ENCODE data around the gene BLNK.
A peak's percentile ranks its signal among the peaks of the same experiment; 100 is the strongest.

The BLNK gene

DNA sequence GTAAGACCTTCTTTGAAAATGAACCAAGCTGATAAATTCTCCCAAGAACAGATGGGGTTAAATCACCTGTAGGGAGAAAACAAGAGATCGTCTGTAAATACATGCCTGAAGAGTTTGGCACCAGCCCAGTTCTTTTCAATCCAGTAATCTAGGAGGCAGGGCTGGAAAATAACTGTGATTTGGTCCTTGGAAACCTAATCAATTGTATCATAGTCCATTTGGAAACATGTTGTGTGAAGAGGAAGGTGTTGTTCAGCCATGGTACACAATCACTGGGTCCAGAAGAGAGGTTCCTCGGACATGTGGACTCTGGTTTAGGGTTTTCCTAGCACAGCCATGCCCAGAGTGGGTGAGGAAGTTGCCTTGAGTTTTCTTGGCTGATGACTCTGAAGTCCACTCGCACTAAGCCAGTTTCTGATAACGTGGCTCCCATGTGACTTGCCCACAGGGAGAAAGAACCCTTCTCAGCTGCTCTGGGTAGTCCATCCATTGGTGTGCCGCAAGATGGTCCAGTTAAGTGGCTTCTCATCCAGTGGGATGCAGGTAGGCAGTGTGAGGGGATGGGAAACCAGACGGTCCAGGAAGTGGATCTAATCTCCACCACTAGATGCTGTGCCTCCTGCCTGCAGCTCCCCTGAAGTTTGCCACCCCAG is 5.1 kb downstream of the BLNK start:
- H3K18ac ChIP-seq (ENCODE audit: low read length), result no peak overlapping the region
- no CpG with 5 or more reads among the region's 6 CpGs for WGBS, 2 donors (ENCODE audit: extremely low coverage in 2 of 2, insufficient read length in 2 of 2, insufficient replicate concordance in 1 of 2)

DNA sequence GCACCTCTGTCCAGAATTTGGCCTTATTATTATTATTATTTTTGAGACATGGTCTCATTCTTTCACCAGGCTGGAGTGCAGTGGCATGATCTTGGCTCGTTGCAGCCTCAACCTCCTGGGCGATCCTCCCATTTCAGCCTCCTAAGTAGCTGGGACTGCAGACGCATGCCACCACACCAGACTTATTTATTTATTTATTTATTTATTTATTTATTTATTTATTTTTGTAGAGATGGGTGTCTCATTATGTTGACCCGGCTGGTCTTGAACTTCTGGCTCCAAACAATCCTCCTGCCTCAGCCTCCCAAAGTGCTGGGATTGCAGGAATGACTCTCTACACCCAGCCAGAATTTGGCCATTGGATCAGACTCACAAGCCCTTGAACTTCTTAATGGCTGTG is 6.4 kb downstream of the BLNK start:
- Histone ChIP-seq H3K14ac (ENCODE audit: low read length) (no peak overlapping the region), H2BK5ac (ENCODE audit: low read length) (no peak overlapping the region), H4K91ac (ENCODE audit: low read depth, low read length, poor library complexity) (no peak overlapping the region), H3K36me3 (replicated peaks in 1 of 2; ENCODE audit: control insufficient read depth in 2 of 2, insufficient read depth in 2 of 2, low read length in 2 of 2) (no peaks in the 10 kb centered on the region), H2BK12ac (ENCODE audit: low read length) (no peak overlapping the region), H3K79me1 (ENCODE audit: low read depth, low read length) (no peaks in the 10 kb centered on the region), H2AK5ac (ENCODE audit: low read depth, low read length) (no peak overlapping the region), H3K27me3 (ENCODE audit: control insufficient read depth in 3 of 3, insufficient read depth in 3 of 3, low read depth in 1 of 3, low read length in 3 of 3) (no peaks in the 10 kb centered on the region), H3K9me3 (replicated peaks in 1 of 2; ENCODE audit: control insufficient read depth in 2 of 2, insufficient read depth in 1 of 2, low read depth in 1 of 2, low read length in 2 of 2) (no peaks in the 10 kb centered on the region), H3K4me3 (ENCODE audit: low read length in 2 of 2) (no peak overlapping the region), H2BK120ac (ENCODE audit: low read depth, low read length) (no peak overlapping the region), H2AFZ (ENCODE audit: low read length) (no peak overlapping the region), H3K27ac (replicated peaks; ENCODE audit: low read length) (no peak overlapping the region), H2BK15ac (ENCODE audit: low read length) (no peak overlapping the region), H3K18ac (ENCODE audit: low read length) (no peak overlapping the region), H3K23ac (ENCODE audit: low read depth, low read length, poor library complexity) (no peak overlapping the region), H3K4me2 (ENCODE audit: insufficient read depth, low read length, poor library complexity, severe bottlenecking) (no peak overlapping the region), H3K9ac (ENCODE audit: low read depth, low read length, poor library complexity) (no peak overlapping the region), H4K8ac (ENCODE audit: low read depth, low read length) (no peak overlapping the region), H3K4me1 (ENCODE audit: control insufficient read depth in 2 of 2, insufficient read depth in 1 of 2, low read depth in 1 of 2, low read length in 2 of 2) (peaks cover 0 to 6% of the 10 kb centered on the region in 2 donors), H3K4ac (ENCODE audit: low read length) (no peak overlapping the region)
- DNase-seq (ENCODE audit: low spot score), result no peak
- WGBS, 2 donors (ENCODE audit: extremely low coverage in 2 of 2, insufficient read length in 2 of 2, insufficient replicate concordance in 1 of 2), result no CpG with 5 or more reads among the region's 4 CpGs

More for the DNA sequence above, 5.1 kb downstream of the BLNK start:
- no peak overlapping the region for H3K9ac ChIP-seq (ENCODE audit: low read depth, low read length, poor library complexity)
- no peak overlapping the region for H2BK15ac ChIP-seq (ENCODE audit: low read length)
- no peak overlapping the region for H3K27ac ChIP-seq (replicated peaks; ENCODE audit: low read length)
- H3K23ac ChIP-seq (ENCODE audit: low read depth, low read length, poor library complexity), result no peak overlapping the region
- H3K36me3 ChIP-seq (replicated peaks in 1 of 2; ENCODE audit: control insufficient read depth in 2 of 2, insufficient read depth in 2 of 2, low read length in 2 of 2), result no peaks in the 10 kb centered on the region
- H2BK5ac ChIP-seq (ENCODE audit: low read length), result no peak overlapping the region
- DNase-seq (ENCODE audit: low spot score), result no peak
- H3K27me3 ChIP-seq (ENCODE audit: control insufficient read depth in 3 of 3, insufficient read depth in 3 of 3, low read depth in 1 of 3, low read length in 3 of 3), result no peaks in the 10 kb centered on the region
- H2AK5ac ChIP-seq (ENCODE audit: low read depth, low read length), result no peak overlapping the region
- no peak overlapping the region for H2BK120ac ChIP-seq (ENCODE audit: low read depth, low read length)
- H3K14ac ChIP-seq (ENCODE audit: low read length), result no peak overlapping the region
- no peak overlapping the region for H2AFZ ChIP-seq (ENCODE audit: low read length)
- H3K9me3 ChIP-seq (replicated peaks in 1 of 2; ENCODE audit: control insufficient read depth in 2 of 2, insufficient read depth in 1 of 2, low read depth in 1 of 2, low read length in 2 of 2), result no peaks in the 10 kb centered on the region
- H3K4me3 ChIP-seq (ENCODE audit: low read length in 2 of 2), result no peak overlapping the region
- no peak overlapping the region for H3K4ac ChIP-seq (ENCODE audit: low read length)
- peaks cover 0 to 6% of the 10 kb centered on the region in 2 donors for H3K4me1 ChIP-seq (ENCODE audit: control insufficient read depth in 2 of 2, insufficient read depth in 1 of 2, low read depth in 1 of 2, low read length in 2 of 2)
- H3K79me1 ChIP-seq (ENCODE audit: low read depth, low read length), result no peaks in the 10 kb centered on the region
- H2BK12ac ChIP-seq (ENCODE audit: low read length), result no peak overlapping the region
- H3K4me2 ChIP-seq (ENCODE audit: insufficient read depth, low read length, poor library complexity, severe bottlenecking), result no peak overlapping the region
- H4K8ac ChIP-seq (ENCODE audit: low read depth, low read length), result no peak overlapping the region
- H4K91ac ChIP-seq (ENCODE audit: low read depth, low read length, poor library complexity), result no peak overlapping the region

DNA sequence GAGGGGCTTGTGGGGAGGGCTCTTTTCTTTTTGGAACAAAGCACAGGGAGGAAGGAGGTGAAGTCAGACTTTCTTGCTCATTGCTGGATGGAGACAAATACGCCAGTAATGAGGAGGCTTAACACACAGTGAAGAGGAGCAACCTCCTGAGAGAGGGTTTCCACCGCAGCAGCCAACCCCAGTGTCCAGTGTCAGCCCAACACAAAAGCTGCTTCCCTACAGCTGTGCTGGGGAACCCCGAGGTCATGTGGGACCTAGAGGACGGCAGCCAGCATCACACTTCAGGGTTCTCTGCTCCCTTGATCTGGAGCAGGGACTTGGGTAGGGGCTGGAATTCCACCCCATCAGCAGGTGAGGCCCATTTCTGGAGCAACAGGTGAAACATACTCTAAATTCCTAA is 7.7 kb downstream of the BLNK start:
- H2BK12ac ChIP-seq (ENCODE audit: low read length), result no peak overlapping the region
- H2BK15ac ChIP-seq (ENCODE audit: low read length), result no peak overlapping the region
- H3K36me3 ChIP-seq (replicated peaks in 1 of 2; ENCODE audit: control insufficient read depth in 2 of 2, insufficient read depth in 2 of 2, low read length in 2 of 2), result no peaks in the 10 kb centered on the region
- H3K27me3 ChIP-seq (ENCODE audit: control insufficient read depth in 3 of 3, insufficient read depth in 3 of 3, low read depth in 1 of 3, low read length in 3 of 3), result no peaks in the 10 kb centered on the region
- no peaks in the 10 kb centered on the region for H3K9me3 ChIP-seq (replicated peaks in 1 of 2; ENCODE audit: control insufficient read depth in 2 of 2, insufficient read depth in 1 of 2, low read depth in 1 of 2, low read length in 2 of 2)
- H3K27ac ChIP-seq (replicated peaks; ENCODE audit: low read length), result no peak overlapping the region
- H3K4me2 ChIP-seq (ENCODE audit: insufficient read depth, low read length, poor library complexity, severe bottlenecking), result no peak overlapping the region
- H3K4me1 ChIP-seq (ENCODE audit: control insufficient read depth in 2 of 2, insufficient read depth in 1 of 2, low read depth in 1 of 2, low read length in 2 of 2), result peaks cover 0 to 6% of the 10 kb centered on the region in 2 donors
- H3K18ac ChIP-seq (ENCODE audit: low read length), result peak overlapping the region; percentile 63
- H2AFZ ChIP-seq (ENCODE audit: low read length), result no peak overlapping the region
- no peak overlapping the region for H2BK120ac ChIP-seq (ENCODE audit: low read depth, low read length)
- DNase-seq (ENCODE audit: low spot score), result no peak
- no peak overlapping the region for H3K14ac ChIP-seq (ENCODE audit: low read length)
- H3K4me3 ChIP-seq (ENCODE audit: low read length in 2 of 2), result no peak overlapping the region
- no CpG with 5 or more reads among the region's 4 CpGs for WGBS, 2 donors (ENCODE audit: extremely low coverage in 2 of 2, insufficient read length in 2 of 2, insufficient replicate concordance in 1 of 2)
- no peak overlapping the region for H4K8ac ChIP-seq (ENCODE audit: low read depth, low read length)
- no peak overlapping the region for H2BK5ac ChIP-seq (ENCODE audit: low read length)
- H4K91ac ChIP-seq (ENCODE audit: low read depth, low read length, poor library complexity), result no peak overlapping the region
- no peak overlapping the region for H3K23ac ChIP-seq (ENCODE audit: low read depth, low read length, poor library complexity)
- no peak overlapping the region for H3K9ac ChIP-seq (ENCODE audit: low read depth, low read length, poor library complexity)
- H3K4ac ChIP-seq (ENCODE audit: low read length), result no peak overlapping the region
- no peaks in the 10 kb centered on the region for H3K79me1 ChIP-seq (ENCODE audit: low read depth, low read length)
- H2AK5ac ChIP-seq (ENCODE audit: low read depth, low read length), result no peak overlapping the region

DNA sequence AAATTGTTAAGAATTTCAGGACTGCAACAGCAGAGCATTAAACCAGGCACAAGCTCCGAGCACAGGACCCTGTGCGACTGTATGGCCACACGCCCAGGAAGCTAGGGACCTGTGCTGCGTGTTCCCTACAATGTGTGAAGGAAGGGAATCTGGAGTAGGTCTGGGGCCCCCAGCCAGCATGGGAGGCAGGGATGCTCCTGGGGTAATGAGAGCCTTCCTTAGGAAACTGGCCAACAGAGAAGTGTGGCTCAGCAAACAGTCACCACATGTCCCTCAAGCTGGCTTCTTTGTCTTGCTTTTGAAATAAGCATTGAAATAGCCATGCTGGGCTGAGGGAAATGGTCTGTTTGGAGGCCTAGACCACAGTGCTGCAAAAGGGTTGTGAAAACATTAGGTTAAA is 8.2 kb downstream of the BLNK start:
- Histone ChIP-seq H3K4me3 (ENCODE audit: low read length in 2 of 2) (no peak overlapping the region), H3K36me3 (replicated peaks in 1 of 2; ENCODE audit: control insufficient read depth in 2 of 2, insufficient read depth in 2 of 2, low read length in 2 of 2) (no peaks in the 10 kb centered on the region), H3K4me2 (ENCODE audit: insufficient read depth, low read length, poor library complexity, severe bottlenecking) (no peak overlapping the region), H3K4ac (ENCODE audit: low read length) (no peak overlapping the region), H3K4me1 (ENCODE audit: control insufficient read depth in 2 of 2, insufficient read depth in 1 of 2, low read depth in 1 of 2, low read length in 2 of 2) (peaks cover 0 to 6% of the 10 kb centered on the region in 2 donors), H2AK5ac (ENCODE audit: low read depth, low read length) (no peak overlapping the region), H3K9me3 (replicated peaks in 1 of 2; ENCODE audit: control insufficient read depth in 2 of 2, insufficient read depth in 1 of 2, low read depth in 1 of 2, low read length in 2 of 2) (no peaks in the 10 kb centered on the region), H3K27me3 (ENCODE audit: control insufficient read depth in 3 of 3, insufficient read depth in 3 of 3, low read depth in 1 of 3, low read length in 3 of 3) (no peaks in the 10 kb centered on the region), H3K79me1 (ENCODE audit: low read depth, low read length) (no peaks in the 10 kb centered on the region), H4K8ac (ENCODE audit: low read depth, low read length) (no peak overlapping the region), H2BK12ac (ENCODE audit: low read length) (no peak overlapping the region), H3K27ac (replicated peaks; ENCODE audit: low read length) (no peak overlapping the region), H2BK5ac (ENCODE audit: low read length) (no peak overlapping the region), H3K9ac (ENCODE audit: low read depth, low read length, poor library complexity) (no peak overlapping the region), H3K18ac (ENCODE audit: low read length) (no peak overlapping the region), H2AFZ (ENCODE audit: low read length) (no peak overlapping the region), H2BK120ac (ENCODE audit: low read depth, low read length) (no peak overlapping the region), H3K14ac (ENCODE audit: low read length) (no peak overlapping the region), H2BK15ac (ENCODE audit: low read length) (no peak overlapping the region), H4K91ac (ENCODE audit: low read depth, low read length, poor library complexity) (no peak overlapping the region), H3K23ac (ENCODE audit: low read depth, low read length, poor library complexity) (no peak overlapping the region)
- DNase-seq (ENCODE audit: low spot score), result no peak
- WGBS, 2 donors (ENCODE audit: extremely low coverage in 2 of 2, insufficient read length in 2 of 2, insufficient replicate concordance in 1 of 2), result no CpG with 5 or more reads among the region's 4 CpGs
